HT1080 (cell line): ENCODE data around the gene OPRD1. TPM values are rescaled to one million over a fixed set of nuclear protein-coding genes. Genes with fewer than 3 reads are reported as not detected.
A peak's percentile ranks its signal among the peaks of the same experiment; 100 is the strongest.

Experiments used
- DNase-seq: peaks from one replicate; pipeline ENCODE4 v3.0.0-alpha.2; 2015; ENCODE audit warnings: low read depth
- small RNA-seq: library from RNA; depleted of rRNA; stranded (forward); fragments of <200 nt; gene quantifications from one replicate; pipeline ENCODE3, GENCODE V24; 2014
- total RNA-seq: library from RNA; depleted of rRNA; stranded (reverse); fragments of >200 nt; shearing (Covaris generic); gene quantifications from 2 replicates; pipeline ENCODE4 v1.2.3, GENCODE V29; 2014; rRNA removed

OPRD1 gene
- total RNA-seq, 1 experiment from 2014 or later: 0.05 TPM

GRCh38 chr1:28905921-28906666 lies 94.1 kb downstream of the OPRD1 start:
- no peak for DNase-seq

DNA sequence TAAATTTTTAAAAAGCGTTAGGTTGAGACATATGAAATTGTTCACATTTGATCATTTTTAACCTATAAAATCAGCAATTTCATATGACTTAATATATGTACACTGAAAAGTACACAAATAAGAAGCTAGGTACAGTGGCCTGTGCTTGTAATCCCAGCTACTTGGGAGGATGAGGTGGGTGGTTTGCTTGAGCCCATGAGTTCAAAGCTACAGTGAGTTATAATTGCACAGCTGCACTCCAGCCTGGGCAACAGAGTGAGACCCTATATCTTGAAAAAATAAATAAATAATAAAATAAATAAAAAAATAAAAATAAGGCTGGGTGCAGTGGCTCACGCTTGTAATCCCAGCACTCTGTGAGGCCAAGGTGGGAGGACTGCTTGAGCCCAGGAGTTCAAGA lies 97.2 kb downstream of the OPRD1 start:
- no peak for DNase-seq

DNA sequence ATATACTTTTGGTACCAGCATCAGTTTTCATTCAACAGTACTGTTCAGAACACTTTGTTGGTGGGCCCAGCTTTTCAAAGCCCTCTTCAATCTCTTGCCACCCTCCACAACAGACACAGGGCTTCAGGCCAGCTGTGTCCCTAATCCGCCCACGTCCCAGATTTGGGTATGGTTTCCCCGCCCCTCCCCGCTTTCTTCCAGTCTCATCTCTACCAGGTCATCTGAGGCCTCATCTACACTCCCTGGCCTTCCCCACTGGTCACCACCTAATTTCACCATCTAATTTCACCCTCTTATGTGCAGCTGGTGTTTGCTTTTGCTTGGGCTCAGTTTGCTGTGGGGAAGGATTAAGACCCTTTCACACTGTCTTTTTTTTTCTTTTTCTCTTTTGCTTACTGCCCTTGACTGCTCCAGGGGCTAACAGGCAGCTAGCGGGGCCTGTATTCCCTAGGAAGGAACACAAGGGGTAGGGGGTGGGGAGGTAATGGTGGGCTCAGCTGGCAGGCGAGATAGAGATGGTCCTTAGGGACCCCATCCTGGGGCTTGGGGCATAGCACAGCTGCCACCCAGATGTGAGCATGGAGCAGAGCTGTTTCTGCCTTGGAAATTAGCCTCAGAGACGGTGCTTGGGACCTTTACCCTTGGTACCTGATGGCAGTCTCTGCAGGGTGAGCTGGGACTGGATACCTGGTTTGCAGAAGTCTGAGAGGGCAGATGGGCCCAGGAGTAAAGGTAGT lies 98.6 kb downstream of the OPRD1 start:
- no peak for DNase-seq

GRCh38 chr1:28913786-28914227 lies 101.8 kb downstream of the OPRD1 start:
- DNase-seq: no peak

DNA sequence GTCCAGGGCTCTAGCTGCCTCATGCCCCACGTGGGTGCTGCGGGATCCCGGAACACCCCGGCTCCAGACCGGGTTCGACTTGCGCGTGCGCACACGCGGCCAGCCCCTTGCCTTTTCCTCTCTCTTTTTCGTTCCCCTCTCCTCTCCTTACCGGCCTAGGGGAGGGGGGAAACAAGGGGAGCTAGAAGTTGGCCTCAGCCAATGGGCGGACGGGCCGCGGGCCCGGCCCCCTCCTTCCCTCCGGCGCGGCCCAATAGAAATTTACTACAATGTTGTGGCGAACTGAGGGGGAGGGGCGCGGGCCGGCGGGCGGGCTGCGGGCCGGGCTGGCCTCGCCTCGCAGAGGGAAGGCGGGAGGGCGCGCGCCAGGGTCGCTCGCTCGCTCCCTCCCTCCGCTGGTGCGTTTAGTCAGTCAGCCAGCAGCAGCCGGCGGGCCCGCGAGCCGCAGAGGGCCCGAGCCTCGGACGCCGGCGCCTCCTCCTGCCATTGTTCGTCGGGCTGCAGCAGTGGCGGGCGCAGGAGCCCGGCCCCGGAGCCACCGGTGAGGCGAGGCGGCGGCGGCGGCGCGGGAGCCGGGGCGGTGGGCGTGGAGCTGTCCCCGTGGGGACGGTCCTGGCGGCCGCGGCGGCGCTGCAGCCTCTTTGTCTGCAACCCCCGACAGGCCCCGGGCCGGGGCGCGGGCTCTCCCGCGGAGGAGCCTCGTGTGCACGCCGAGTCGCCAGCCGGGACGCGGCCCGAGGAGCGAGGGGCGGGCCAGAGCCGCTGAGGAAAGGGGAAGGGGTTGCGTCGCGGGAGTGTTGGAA lies 102.5 kb downstream of the OPRD1 start, which contains the start of gene EPB41:
TSS of gene EPB41 (plus strand) at position 342 of the 803 bp plus-strand sequence. CDS start 72,869 bp downstream, outside the sequence.
- peak; percentile 95 for DNase-seq

- DNase-seq: peak; percentile 46
Measured at GRCh38 chr1:28915031-28915895, 103.3 kb downstream of the OPRD1 start.

DNA sequence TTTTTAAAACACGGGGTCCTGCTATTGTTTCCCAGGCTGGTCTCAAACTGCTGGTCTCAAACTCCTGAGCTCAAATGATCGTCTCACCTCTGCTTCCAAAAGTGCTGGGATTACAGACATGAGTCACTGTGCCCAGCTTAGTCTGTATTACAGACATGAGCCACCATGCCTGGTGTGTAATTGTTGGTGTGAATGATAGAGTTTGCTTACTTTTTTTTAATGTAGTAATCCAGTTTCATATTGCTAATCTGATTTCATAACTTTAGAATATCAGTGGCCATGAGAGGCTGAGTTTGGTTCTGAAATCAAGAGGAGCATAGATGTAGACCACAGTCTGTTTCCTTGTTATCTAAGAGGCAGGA lies 105.8 kb downstream of the OPRD1 start:
- DNase-seq: no peak

Small RNAs within 50 kb of the gene (small RNA-seq; reads per million reads assigned to genes)
- gene RF00019: not detected

Other genes starting within 250 kb of the OPRD1 start
- not detected in 2 replicates for gene RAB42, start 219.9 kb upstream of the OPRD1 start, total RNA-seq
- 40.7 and 44.0 TPM in 2 replicates for gene TAF12, start 169.1 kb upstream of the OPRD1 start, total RNA-seq
- gene RNU11, start 163.6 kb upstream of the OPRD1 start, total RNA-seq: not detected in 2 replicates
- 7.7 and 9.2 TPM in 2 replicates for gene GMEB1, start 143.4 kb upstream of the OPRD1 start, total RNA-seq
- gene YTHDF2, start 75.2 kb upstream of the OPRD1 start, total RNA-seq: 62.7 and 101 TPM in 2 replicates
- gene EPB41, start 102.4 kb downstream of the OPRD1 start, total RNA-seq: 12.9 and 14.5 TPM in 2 replicates